ENCODE measurements around the gene NTMT2.
"Not testable (repeated sequence)": the region's sequence is repeated elsewhere in the genome, so short reads cannot be mapped to it uniquely, and the experiment has no call there.

The NTMT2 gene

GRCh38 chr1:170146720-170147263 is 1.0 kb downstream of the NTMT2 start:
- no peak overlapping the region for H3K27ac Mint-ChIP-seq
- DNase-seq (ENCODE audit: low spot score in 2 of 2): no peak
- no peaks in the 10 kb centered on the region for H3K36me3 Mint-ChIP-seq
- no peak for ATAC-seq
- no peak overlapping the region for H3K4me3 Mint-ChIP-seq
- peaks cover 8% of the 10 kb centered on the region for H3K9me3 Mint-ChIP-seq
- no peaks in the 10 kb centered on the region for H3K4me1 Mint-ChIP-seq

GRCh38 chr1:170149241-170149640 is 3.5 kb downstream of the NTMT2 start:
- Mint-ChIP-seq H3K27ac (no peak overlapping the region), H3K36me3 (no peaks in the 10 kb centered on the region), H3K9me3 (peaks cover 7% of the 10 kb centered on the region), H3K4me1 (no peaks in the 10 kb centered on the region), H3K4me3 (no peak overlapping the region)
- DNase-seq (ENCODE audit: low spot score in 2 of 2) (no peak), ATAC-seq (no peak)

GRCh38 chr1:170150016-170150415 is 4.3 kb downstream of the NTMT2 start:
- Mint-ChIP-seq H3K9me3 (peaks cover 3% of the 10 kb centered on the region), H3K4me1 (no peaks in the 10 kb centered on the region), H3K4me3 (no peak overlapping the region), H3K27ac (no peak overlapping the region), H3K36me3 (no peaks in the 10 kb centered on the region)
- DNase-seq (ENCODE audit: low spot score in 2 of 2) (no peak), ATAC-seq (no peak)

- Mint-ChIP-seq H3K27ac (no peak overlapping the region), H3K36me3 (no peaks in the 10 kb centered on the region), H3K9me3 (peaks cover 6% of the 10 kb centered on the region), H3K4me3 (no peak overlapping the region), H3K4me1 (no peaks in the 10 kb centered on the region)
- DNase-seq (ENCODE audit: low spot score in 2 of 2): no peak
- ATAC-seq: no peak
Observed at GRCh38 chr1:170150921-170151320, 5.2 kb downstream of the NTMT2 start.

GRCh38 chr1:170153417-170153816 is 7.7 kb downstream of the NTMT2 start:
- ATAC-seq: no peak
- Mint-ChIP-seq H3K4me1 (no peaks in the 10 kb centered on the region), H3K36me3 (no peaks in the 10 kb centered on the region), H3K4me3 (no peak overlapping the region), H3K27ac (no peak overlapping the region), H3K9me3 (peaks cover 6% of the 10 kb centered on the region)
- DNase-seq (ENCODE audit: low spot score in 2 of 2): no peak

GRCh38 chr1:170155055-170155454 is 9.3 kb downstream of the NTMT2 start:
- ATAC-seq (no peak), DNase-seq (ENCODE audit: low spot score in 2 of 2) (no peak)
- H3K27ac Mint-ChIP-seq: no peak overlapping the region
- H3K9me3 Mint-ChIP-seq: peaks cover 6% of the 10 kb centered on the region
- H3K4me1 Mint-ChIP-seq: no peaks in the 10 kb centered on the region
- no peak overlapping the region for H3K4me3 Mint-ChIP-seq
- no peaks in the 10 kb centered on the region for H3K36me3 Mint-ChIP-seq

GRCh38 chr1:170156594-170156993 is 10.8 kb downstream of the NTMT2 start:
- no peak for DNase-seq (ENCODE audit: low spot score in 2 of 2)
- Mint-ChIP-seq H3K36me3 (no peaks in the 10 kb centered on the region), H3K4me1 (no peaks in the 10 kb centered on the region), H3K4me3 (no peak overlapping the region), H3K27ac (no peak overlapping the region), H3K9me3 (peaks cover 6% of the 10 kb centered on the region)
- ATAC-seq: no peak

- no peak for DNase-seq (ENCODE audit: low spot score in 2 of 2)
- Mint-ChIP-seq H3K9me3 (peaks cover 6% of the 10 kb centered on the region), H3K4me3 (no peak overlapping the region), H3K36me3 (no peaks in the 10 kb centered on the region), H3K4me1 (no peaks in the 10 kb centered on the region), H3K27ac (no peak overlapping the region)
- ATAC-seq: no peak
Observed at GRCh38 chr1:170157820-170158219, 12.1 kb downstream of the NTMT2 start.

GRCh38 chr1:170162459-170163246 is 16.9 kb downstream of the NTMT2 start:
- Mint-ChIP-seq H3K36me3 (no peaks in the 10 kb centered on the region), H3K4me3 (no peak overlapping the region), H3K27ac (no peak overlapping the region), H3K4me1 (no peaks in the 10 kb centered on the region), H3K9me3 (no peaks in the 10 kb centered on the region)
- DNase-seq (ENCODE audit: low spot score in 2 of 2) (no peak), ATAC-seq (no peak)

- Mint-ChIP-seq H3K36me3 (no peaks in the 10 kb centered on the region), H3K4me3 (no peak overlapping the region), H3K27ac (no peak overlapping the region), H3K4me1 (no peaks in the 10 kb centered on the region), H3K9me3 (no peaks in the 10 kb centered on the region)
- peak; percentile 84 for ATAC-seq
- DNase-seq (ENCODE audit: low spot score in 2 of 2): no peak
Observed at GRCh38 chr1:170164103-170164763, 18.5 kb downstream of the NTMT2 start.

GRCh38 chr1:170166518-170167180 is 20.9 kb downstream of the NTMT2 start:
- DNase-seq (ENCODE audit: low spot score in 2 of 2) (no peak), ATAC-seq (no peak)
- Mint-ChIP-seq H3K4me3 (no peak overlapping the region), H3K9me3 (peaks cover 10% of the 10 kb centered on the region), H3K36me3 (no peaks in the 10 kb centered on the region), H3K27ac (no peak overlapping the region), H3K4me1 (no peaks in the 10 kb centered on the region)

GRCh38 chr1:170168265-170168664 is 22.5 kb downstream of the NTMT2 start:
- no peaks in the 10 kb centered on the region for H3K4me1 Mint-ChIP-seq
- no peak for DNase-seq (ENCODE audit: low spot score in 2 of 2)

GRCh38 chr1:170170513-170170912 is 24.8 kb downstream of the NTMT2 start:
- H3K9me3 Mint-ChIP-seq: peaks cover 13% of the 10 kb centered on the region
- ATAC-seq; H3K36me3 Mint-ChIP-seq; H3K27ac Mint-ChIP-seq; H3K4me1 Mint-ChIP-seq; H3K4me3 Mint-ChIP-seq; DNase-seq (ENCODE audit: low spot score in 2 of 2): not testable (repeated sequence)

More at GRCh38 chr1:170168265-170168664, 22.5 kb downstream of the NTMT2 start:
- Mint-ChIP-seq H3K36me3 (no peaks in the 10 kb centered on the region), H3K27ac (peak overlapping the region; percentile 21), H3K4me3 (no peak overlapping the region), H3K9me3 (peaks cover 13% of the 10 kb centered on the region)
- no peak for ATAC-seq

- Mint-ChIP-seq H3K27ac (no peak overlapping the region), H3K9me3 (peaks cover 13% of the 10 kb centered on the region), H3K4me1 (peaks cover 5% of the 10 kb centered on the region), H3K4me3 (no peak overlapping the region), H3K36me3 (no peaks in the 10 kb centered on the region)
- ATAC-seq: no peak
- no peak for DNase-seq (ENCODE audit: low spot score in 2 of 2)
Observed at GRCh38 chr1:170174395-170174794, 28.6 kb downstream of the NTMT2 start.

GRCh38 chr1:170175041-170175440 is 29.3 kb downstream of the NTMT2 start:
- H3K27ac Mint-ChIP-seq: no peak overlapping the region
- DNase-seq (ENCODE audit: low spot score in 2 of 2) (no peak), ATAC-seq (no peak)
- peaks cover 5% of the 10 kb centered on the region for H3K4me1 Mint-ChIP-seq
- H3K36me3 Mint-ChIP-seq: no peaks in the 10 kb centered on the region
- H3K9me3 Mint-ChIP-seq: peaks cover 13% of the 10 kb centered on the region
- no peak overlapping the region for H3K4me3 Mint-ChIP-seq
